IMR-90 (cell line): ENCODE data around the gene ANKRD10. TPM values are rescaled to one million over a fixed set of nuclear protein-coding genes. Genes with fewer than 3 reads are reported as not detected.

Experiments
- ATAC-seq: fragments of 200-7000 bp; cut with Tn5 transposase; 2 replicates; pipeline ENCODE4 v1.9.1; 2020; ENCODE audit warnings: low read depth, mild to moderate bottlenecking, moderate library complexity
- BruUV-seq: library from RNA; stranded (reverse); fragments of 400-500 nt; replicated peaks from 2 replicates; lab custom pipeline; 2021; lab: Mats Ljungman, UMichigan
- CTCF ChIA-PET: fragments of 300-600 bp; formaldehyde crosslinking; extraction: SDS; loops from one replicate; lab custom pipeline; 2021; ENCODE audit warnings: antibody characterized with exemption; lab: Yijun Ruan, JAX
- POLR2A ChIA-PET: fragments of 300-600 bp; sonication (Branson Sonifier 250); formaldehyde crosslinking; loops from one replicate; lab custom pipeline; 2022; ENCODE audit warnings: antibody characterized with exemption; ENCODE audit not compliant: unreplicated experiment; lab: Charles Lee
- DNase-seq: peaks from one replicate; pipeline ENCODE4 v3.0.0; 2013
- H2AFZ ChIP-seq: replicated peaks from 2 replicates; pipeline ENCODE3; 2013; ENCODE audit warnings: low read length, mild to moderate bottlenecking; ENCODE audit not compliant: poor library complexity
- H2AK5ac ChIP-seq: 2 replicates; pipeline ENCODE4 v1.6.1; 2013; ENCODE audit warnings: low read depth, low read length, inconsistent platforms
- H2AK9ac ChIP-seq: replicated peaks from 2 replicates; pipeline ENCODE3; 2013; ENCODE audit warnings: mild to moderate bottlenecking, low read depth, low read length, moderate library complexity; ENCODE audit not compliant: poor library complexity
- H2BK120ac ChIP-seq: 2 replicates; pipeline ENCODE4 v1.6.1; 2013; ENCODE audit warnings: low read depth, low read length, inconsistent platforms
- H2BK15ac ChIP-seq: 3 replicates; pipeline ENCODE4 v1.6.1; 2013; ENCODE audit warnings: low read depth, low read length, inconsistent platforms
- H2BK20ac ChIP-seq: 2 replicates; pipeline ENCODE4 v1.6.1; 2013; ENCODE audit warnings: low read depth, mild to moderate bottlenecking, inconsistent platforms, low read length, moderate library complexity
- H2BK5ac ChIP-seq: 2 replicates; pipeline ENCODE4 v1.6.1; 2013; ENCODE audit warnings: mild to moderate bottlenecking, low read depth, low read length, inconsistent platforms; ENCODE audit not compliant: poor library complexity, severe bottlenecking
- H3K14ac ChIP-seq: replicated peaks from 2 replicates; pipeline ENCODE4 v1.6.1; 2013; ENCODE audit warnings: low read depth, low read length, inconsistent platforms
- H3K18ac ChIP-seq: 2 replicates; pipeline ENCODE4 v1.6.1; 2013; ENCODE audit warnings: low read depth, low read length, control low read depth
- H3K23ac ChIP-seq: 2 replicates; pipeline ENCODE4 v1.6.1; 2013; ENCODE audit warnings: low read depth, low read length, inconsistent platforms
- H3K27ac ChIP-seq: 2 replicates; pipeline ENCODE4 v1.5.1; 2013; ENCODE audit warnings: mild to moderate bottlenecking, control low read depth, low read length; ENCODE audit not compliant: insufficient read depth
- H3K27me3 ChIP-seq: 2 replicates; pipeline ENCODE4 v1.6.1; 2013; ENCODE audit warnings: low read length; ENCODE audit not compliant: control insufficient read depth, insufficient read depth
- H3K36me3 ChIP-seq: 2 replicates; pipeline ENCODE4 v1.6.1; 2013; ENCODE audit warnings: low read length, mixed read lengths; ENCODE audit not compliant: control insufficient read depth, insufficient read depth
- H3K4ac ChIP-seq: 2 replicates; pipeline ENCODE4 v1.6.1; 2013; ENCODE audit warnings: low read depth, low read length, inconsistent platforms
- H3K4me1 ChIP-seq: 2 replicates; pipeline ENCODE4 v1.6.1; 2013; ENCODE audit warnings: low read length, mixed read lengths; ENCODE audit not compliant: control insufficient read depth, insufficient read depth
- H3K4me2 ChIP-seq: 2 replicates; pipeline ENCODE4 v1.6.1; 2013; ENCODE audit warnings: low read depth, mild to moderate bottlenecking, control low read depth, low read length, moderate library complexity
- H3K4me3 ChIP-seq: 2 replicates; pipeline ENCODE4 v1.5.1; 2013; ENCODE audit warnings: low read depth, mild to moderate bottlenecking, control low read depth, low read length, moderate library complexity; ENCODE audit not compliant: insufficient read depth
- H3K56ac ChIP-seq: 2 replicates; pipeline ENCODE4 v1.6.1; 2013; ENCODE audit warnings: low read length, inconsistent platforms; ENCODE audit not compliant: insufficient read depth; ENCODE audit errors: extremely low read depth
- H3K79me1 ChIP-seq, 2 experiments: 2 replicates each; pipeline ENCODE4 v1.6.1; 2013; ENCODE audit warnings: low read length in 2 of 2, inconsistent platforms in 1 of 2, low read depth in 1 of 2
- H3K9ac ChIP-seq: 2 replicates; pipeline ENCODE4 v1.6.1; 2013; ENCODE audit warnings: low read depth, low read length, control low read depth
- H3K9me1 ChIP-seq: 2 replicates; pipeline ENCODE4 v1.6.1; 2013; ENCODE audit warnings: low read length, inconsistent platforms; ENCODE audit not compliant: insufficient read depth
- H3K9me3 ChIP-seq: 2 replicates; pipeline ENCODE4 v1.6.1; 2013; ENCODE audit warnings: low read length; ENCODE audit not compliant: control insufficient read depth, insufficient read depth
- H4K20me1 ChIP-seq: 2 replicates; pipeline ENCODE4 v1.6.1; 2013; ENCODE audit warnings: low read length, inconsistent platforms; ENCODE audit not compliant: insufficient read depth
- H4K5ac ChIP-seq: 2 replicates; pipeline ENCODE4 v1.6.1; 2013; ENCODE audit warnings: mild to moderate bottlenecking, low read depth, low read length, control low read depth
- H4K8ac ChIP-seq, 2 experiments: 2 replicates each; pipeline ENCODE4 v1.6.1; 2013; ENCODE audit warnings: low read depth in 2 of 2, low read length in 2 of 2, control low read depth in 1 of 2, inconsistent platforms in 1 of 2
- H4K91ac ChIP-seq: 2 replicates; pipeline ENCODE4 v1.6.1; 2013; ENCODE audit warnings: low read depth, low read length, inconsistent platforms; ENCODE audit not compliant: insufficient read depth
- FOS ChIP-seq: fragments of 150-350 bp; IDR thresholded peaks from 2 replicates; pipeline ENCODE4 v1.6.1; 2016; ENCODE audit warnings: low read depth, low read length
- MXI1 ChIP-seq: IDR thresholded peaks from 2 replicates; pipeline ENCODE4 v1.6.1; 2012; ENCODE audit warnings: low read depth, mild to moderate bottlenecking, low read length, moderate library complexity, borderline replicate concordance
- SMC3 ChIP-seq: fragments of 150-350 bp; IDR thresholded peaks from 2 replicates; pipeline ENCODE4 v1.6.1; 2016; ENCODE audit warnings: low read depth, mild to moderate bottlenecking, antibody characterized with exemption, low read length, moderate library complexity
- WGBS, 2 experiments: methylation state at CpG; one replicate each; pipeline versions ENCODE4 v1.1.5 to v1.1.7; 2013; ENCODE audit warnings: missing lambda C conversion rate in 2 of 2; ENCODE audit not compliant: insufficient read length in 1 of 2; ENCODE audit errors: extremely low coverage in 2 of 2; 5-methylcytosine and 5-hydroxymethylcytosine counted together
- dilution Hi-C: fragments of 300-500 bp; cut with HindIII; formaldehyde crosslinking; loops from one replicate; pipeline ENCODE4 v1.14.3; 2018; ENCODE audit warnings: low sequenced_read_pairs; ENCODE audit not compliant: unreplicated experiment
- in situ Hi-C: fragments of 300-500 bp; cut with MboI; formaldehyde crosslinking; loops from 3 replicates; pipeline ENCODE4 v1.14.3; 2019; ENCODE audit warnings: low sequenced_read_pairs, inconsistent platforms, mixed read lengths
- intact Hi-C: fragments of 100-400 bp; cut with micrococcal nuclease; formaldehyde crosslinking; loops from 2 replicates; pipeline ENCODE4 v1.10.0; 2022
- polyA plus RNA-seq, 3 experiments: library from polyadenylated mRNA; depleted of rRNA; stranded (reverse); fragments of >200 nt; gene quantifications; 2 replicates each; pipeline ENCODE4 v1.2.3, GENCODE V29; 2012; ENCODE audit warnings: low replicate concordance in 1 of 3
- total RNA-seq: library from RNA; depleted of rRNA; stranded (reverse); fragments of >200 nt; gene quantifications from 2 replicates; pipeline ENCODE4 v1.2.3, GENCODE V29; 2012

The ANKRD10 gene
- total and polyA plus RNA-seq, 2 of the 4 experiments (the other 2 are of a cell fraction): 18.3 to 31.1 TPM

- Histone ChIP-seq H3K79me1 (peaks cover 0 to 4% of the 10 kb centered on the region in 2 experiments; a peak in 1 of 4 replicates), H3K27me3 (no peaks in the 10 kb centered on the region), H4K91ac (no peak overlapping the region), H3K4me2 (no peak overlapping the region), H2AK5ac (peak overlapping the region; percentile 3; the same call in 1 of the 2 replicates), H2BK120ac (no peak overlapping the region), H2BK5ac (no peak overlapping the region), H3K9ac (no peak overlapping the region), H4K20me1 (no peaks in the 10 kb centered on the region), H2BK20ac (0 out of 2 replicates have a peak overlapping the region, but pooled peaks have one; percentile 0), H4K8ac (no peak overlapping the region), H3K4ac (no peak overlapping the region), H3K27ac (no peak overlapping the region), H3K4me1 (peaks cover 14% of the 10 kb centered on the region), H3K4me3 (no peak overlapping the region), H3K18ac (no peak overlapping the region), H2AFZ (no peak overlapping the region), H2BK15ac (no peak overlapping the region), H3K9me1 (peaks cover 6% of the 10 kb centered on the region; the same call in 1 of the 2 replicates), H3K36me3 (no peaks in the 10 kb centered on the region), H3K23ac (no peak overlapping the region), H4K5ac (no peak overlapping the region), H3K9me3 (no peaks in the 10 kb centered on the region), H3K56ac (no peak overlapping the region), H3K14ac (no peak overlapping the region), H2AK9ac (no peak overlapping the region)
- WGBS, 2 experiments: 82% methylated on average over 3 of the region's 8 CpGs; no CpG with 5 or more reads in 1 of the 2 experiments
- ChIA-PET CTCF (no interaction called here), POLR2A (no interaction called here)
- TF ChIP-seq MXI1 (no peak), SMC3 (no peak), FOS (no peak)
- in situ Hi-C loops (loop anchor here (5.0 kb wide), 1 partner anchor 34 kb away; the partner anchor contains the start of gene ANKRD10), intact Hi-C loops (no loop called here), dilution Hi-C loops (no loop called here)
- ATAC-seq (no peak), DNase-seq (no peak)
- BruUV-seq: no TSS peak
Measured at GRCh38 chr13:110950819-110951570, 36.1 kb upstream of the ANKRD10 start.
